NCI-H2171 (cell line): ENCODE measurements around the gene NRXN3.

ENCODE experiments used
- DNase-seq: peaks from one replicate; lab custom pipeline; 2025; lab: John Stamatoyannopoulos, UW

Gene NRXN3

GRCh38 chr14:79896009-79896408 is 1725.8 kb downstream of the NRXN3 start:
- no peak for DNase-seq

- no peak for DNase-seq
Measured at GRCh38 chr14:79899610-79900009, 1729.4 kb downstream of the NRXN3 start.

GRCh38 chr14:79904497-79904896 is 1734.3 kb downstream of the NRXN3 start:
- DNase-seq, result no peak

DNA sequence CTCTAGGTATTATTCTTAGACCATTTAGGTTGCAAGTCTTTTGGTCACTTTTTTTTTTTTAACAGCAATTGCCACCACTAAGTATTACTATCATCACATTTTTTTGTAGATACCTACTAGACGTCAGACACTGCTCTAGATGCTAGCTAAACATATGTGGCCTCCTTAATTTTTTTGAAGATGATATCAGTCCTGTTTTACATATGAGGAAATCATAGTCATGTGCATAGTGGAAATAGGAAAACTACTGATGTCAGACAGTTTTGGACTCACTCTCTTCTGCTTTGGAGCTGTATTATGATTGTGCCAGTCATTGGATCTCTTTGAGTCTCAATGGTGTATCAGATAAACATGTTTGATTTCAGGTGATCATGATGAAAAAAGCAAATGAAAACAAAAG is 1736.8 kb downstream of the NRXN3 start:
- DNase-seq, result no peak

GRCh38 chr14:79910086-79910485 is 1739.9 kb downstream of the NRXN3 start:
- no peak for DNase-seq

GRCh38 chr14:79911744-79912143 is 1741.6 kb downstream of the NRXN3 start:
- no peak for DNase-seq

DNA sequence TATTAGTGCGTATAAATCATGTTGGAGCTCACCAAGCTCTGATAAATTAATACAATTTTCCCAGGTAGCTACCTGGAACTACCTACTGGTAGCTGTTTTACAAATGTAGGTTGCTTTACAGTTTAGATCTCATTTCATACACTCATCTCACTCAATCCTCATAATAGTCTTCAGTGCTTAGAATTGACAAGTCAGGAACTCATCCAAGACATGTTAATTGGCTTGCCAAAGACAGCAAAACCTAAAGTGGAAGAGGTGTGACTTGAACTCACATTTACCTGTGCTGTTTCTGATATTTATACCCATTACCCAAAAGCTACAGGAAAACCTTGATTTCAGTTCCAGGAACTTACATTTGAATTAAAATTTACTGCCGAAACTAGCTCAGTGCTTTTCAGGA is 1744.4 kb downstream of the NRXN3 start:
- no peak for DNase-seq

DNA sequence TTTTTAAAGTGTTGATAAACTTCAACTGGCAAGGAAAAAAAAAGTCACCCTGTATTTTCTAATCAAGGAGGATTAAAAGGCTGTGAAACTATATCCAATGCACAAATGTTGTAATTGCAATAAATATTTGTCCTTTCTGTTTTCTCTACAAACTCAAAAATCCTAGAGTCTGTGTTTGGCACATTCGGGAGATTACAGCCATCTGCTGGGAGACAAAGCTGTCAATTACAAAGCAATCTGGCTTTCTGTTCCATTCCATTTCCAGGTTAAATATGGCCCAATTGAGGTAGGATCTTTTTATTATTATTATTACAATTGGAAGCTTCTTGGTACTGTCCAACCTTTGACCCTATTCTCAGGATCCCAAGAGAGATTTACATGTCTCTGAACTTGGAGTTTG is 1745.2 kb downstream of the NRXN3 start:
- peak; percentile 17 for DNase-seq

DNA sequence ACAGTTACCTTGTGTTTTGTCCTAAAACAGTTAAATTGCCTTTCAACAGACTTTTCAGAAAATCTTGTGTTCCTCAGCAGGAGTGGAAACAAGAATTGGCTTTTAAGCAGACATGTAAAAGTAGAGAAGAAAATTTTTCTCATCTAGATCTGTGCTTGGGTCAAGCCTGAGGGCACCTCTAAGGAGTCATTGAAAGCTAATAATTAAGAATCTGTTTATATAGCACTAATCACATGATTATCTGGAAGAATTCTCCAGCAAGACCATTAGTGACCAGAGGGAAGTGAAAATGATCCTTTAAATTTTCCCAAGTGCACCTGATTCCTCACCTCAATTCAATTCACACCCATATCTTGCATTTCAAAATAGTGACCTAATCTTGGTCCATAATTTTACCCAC is 1746.1 kb downstream of the NRXN3 start:
- no peak for DNase-seq

- no peak for DNase-seq
Measured at GRCh38 chr14:79916892-79917291, 1746.7 kb downstream of the NRXN3 start.
